ENCODE results near the gene KRTAP23-1.

The KRTAP23-1 gene

GRCh38 chr21:30355906-30356305, 7.5 kb upstream of the KRTAP23-1 start:
- Histone ChIP-seq H3K27me3 (no peaks in the 10 kb centered on the region), H3K4me3 (ENCODE audit: low read depth in 1 of 2, low read length in 1 of 2) (no peak overlapping the region), H3K9me3 (no peaks in the 10 kb centered on the region), H3K36me3 (no peaks in the 10 kb centered on the region), H3K4me1 (ENCODE audit: control insufficient read depth in 1 of 2, insufficient read depth in 1 of 2, low read depth in 1 of 2, low read length in 1 of 2) (no peaks in the 10 kb centered on the region), H3K27ac (no peak overlapping the region)
- TF ChIP-seq CTCF (IDR thresholded peaks at IDR 0.05), result no peak

GRCh38 chr21:30354308-30355005, 6.1 kb upstream of the KRTAP23-1 start:
- no peak overlapping the region for H3K4me3 ChIP-seq (ENCODE audit: low read depth in 1 of 2, low read length in 1 of 2)
- no peaks in the 10 kb centered on the region for H3K27me3 ChIP-seq
- no peaks in the 10 kb centered on the region for H3K4me1 ChIP-seq (ENCODE audit: control insufficient read depth in 1 of 2, insufficient read depth in 1 of 2, low read depth in 1 of 2, low read length in 1 of 2)
- H3K36me3 ChIP-seq, result no peaks in the 10 kb centered on the region
- no peak overlapping the region for H3K27ac ChIP-seq
- no peaks in the 10 kb centered on the region for H3K9me3 ChIP-seq
- TF ChIP-seq CTCF (IDR thresholded peaks at IDR 0.05), result no peak

GRCh38 chr21:30351534-30351933, 3.1 kb upstream of the KRTAP23-1 start:
- Histone ChIP-seq H3K27ac (no peak overlapping the region), H3K36me3 (no peaks in the 10 kb centered on the region), H3K4me1 (ENCODE audit: control insufficient read depth in 1 of 2, insufficient read depth in 1 of 2, low read depth in 1 of 2, low read length in 1 of 2) (no peaks in the 10 kb centered on the region), H3K9me3 (no peaks in the 10 kb centered on the region), H3K4me3 (ENCODE audit: low read depth in 1 of 2, low read length in 1 of 2) (no peak overlapping the region), H3K27me3 (no peaks in the 10 kb centered on the region)
- TF ChIP-seq CTCF (IDR thresholded peaks at IDR 0.05), result no peak

GRCh38 chr21:30349572-30349971, 1.2 kb upstream of the KRTAP23-1 start:
- no peaks in the 10 kb centered on the region for H3K9me3 ChIP-seq
- H3K27me3 ChIP-seq, result no peaks in the 10 kb centered on the region
- no peak overlapping the region for H3K27ac ChIP-seq
- TF ChIP-seq CTCF (IDR thresholded peaks at IDR 0.05), result no peak
- H3K36me3 ChIP-seq, result no peaks in the 10 kb centered on the region
- H3K4me1 ChIP-seq (ENCODE audit: control insufficient read depth in 1 of 2, insufficient read depth in 1 of 2, low read depth in 1 of 2, low read length in 1 of 2), result no peaks in the 10 kb centered on the region
- no peak overlapping the region for H3K4me3 ChIP-seq (ENCODE audit: low read depth in 1 of 2, low read length in 1 of 2)

- no peak for TF ChIP-seq CTCF (IDR thresholded peaks at IDR 0.05)
- Histone ChIP-seq H3K9me3 (no peaks in the 10 kb centered on the region), H3K36me3 (no peaks in the 10 kb centered on the region), H3K4me3 (ENCODE audit: low read depth in 1 of 2, low read length in 1 of 2) (no peak overlapping the region), H3K27me3 (no peaks in the 10 kb centered on the region), H3K27ac (no peak overlapping the region), H3K4me1 (ENCODE audit: control insufficient read depth in 1 of 2, insufficient read depth in 1 of 2, low read depth in 1 of 2, low read length in 1 of 2) (no peaks in the 10 kb centered on the region)
Measured at GRCh38 chr21:30345014-30345413, 3.4 kb downstream of the KRTAP23-1 start.
